ENCODE results near the gene BHLHE41.

GRCh38 chr12:26162905-26163304 lies 38.1 kb upstream of the BHLHE41 start:
- TF ChIP-seq CTCF (IDR thresholded peaks at IDR 0.05): no peak
- TF ChIP-seq POLR2A (IDR thresholded peaks at IDR 0.05): no peak
- TF ChIP-seq EP300 (IDR thresholded peaks at IDR 0.05): no peak
- TF ChIP-seq POLR2AphosphoS5 (IDR thresholded peaks at IDR 0.05): no peak

Data from stomach (tissue), 4 donors.